Testis (tissue), 2 donors: ENCODE results near the gene DLEC1.

Experiments used
- CTCF ChIP-seq, 3 experiments: fragments of 450-650 bp in 2 of 3; fragments of 200-600 bp in 1 of 3; sonication (generic) in 1 of 3; IDR thresholded peaks; one replicate each; pipeline ENCODE4 v1.5.1; 2016 to 2019; ENCODE audit warnings: antibody characterized with exemption in 3 of 3, mild to moderate bottlenecking in 2 of 3, moderate library complexity in 1 of 3
- POLR2A ChIP-seq: fragments of 450-650 bp; IDR thresholded peaks from one replicate; pipeline ENCODE4 v1.6.1; 2017; ENCODE audit warnings: antibody characterized with exemption, mild to moderate bottlenecking, moderate library complexity

GRCh38 chr3:38153221-38153620, 114.2 kb downstream of the DLEC1 start:
- TF ChIP-seq CTCF (IDR thresholded peaks at IDR 0.05): no peak
- no peak for TF ChIP-seq POLR2A
